PFSK-1 (cell line): ENCODE results near the gene USP35.

ENCODE experiments used
- FOXP2 ChIP-seq: optimal IDR thresholded peaks from 2 replicates; pipeline ENCODE3; 2011; ENCODE audit warnings: borderline replicate concordance, control low read depth, inconsistent platforms; ENCODE audit not compliant: insufficient read depth; ENCODE audit errors: extremely low read length, extremely low read depth
- POLR2AphosphoS5 ChIP-seq: IDR thresholded peaks from 2 replicates; pipeline ENCODE4 v1.6.1; 2012; ENCODE audit warnings: low read depth, mild to moderate bottlenecking, control low read depth, low read length, moderate library complexity
- SIN3A ChIP-seq: IDR thresholded peaks from 2 replicates; pipeline ENCODE4 v1.6.1; 2012; ENCODE audit warnings: mild to moderate bottlenecking, low read length, moderate library complexity, borderline replicate concordance; ENCODE audit not compliant: insufficient read depth
- TAF1 ChIP-seq: IDR thresholded peaks from 2 replicates; pipeline ENCODE4 v1.6.1; 2012; ENCODE audit warnings: low read length, control low read depth, borderline replicate concordance; ENCODE audit not compliant: insufficient read depth
- TF ChIP-seq, protein P1 (sequence below), 2 experiments: IDR thresholded peaks; 2 replicates each; pipeline versions ENCODE4 v1.6.1 to v1.8.0; 2011 to 2012; ENCODE audit warnings: low read depth in 2 of 2, low read length in 2 of 2, control low read depth in 1 of 2, inconsistent platforms in 1 of 2, mild to moderate bottlenecking in 1 of 2, moderate library complexity in 1 of 2; ENCODE audit not compliant: insufficient read depth in 1 of 2

The USP35 gene

DNA sequence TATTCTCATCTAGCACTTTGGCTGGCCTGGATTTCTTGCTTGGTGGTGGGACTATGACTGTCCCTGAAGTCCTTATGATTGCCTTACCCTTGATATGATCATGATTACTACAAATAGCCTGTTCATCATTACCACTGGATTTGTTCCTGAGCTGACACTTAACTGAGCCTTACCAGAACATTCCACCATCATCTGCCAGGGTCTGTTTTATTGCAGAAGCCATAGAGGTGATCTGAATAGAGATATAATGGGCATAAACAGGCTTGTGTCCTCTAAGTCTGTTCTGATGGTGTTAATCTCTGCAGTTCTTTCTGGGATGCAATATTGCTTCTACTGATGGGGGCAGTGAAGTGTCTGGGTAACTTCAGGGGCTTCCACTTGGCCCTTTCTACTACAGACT is 36.9 kb upstream of the USP35 start:
- TF ChIP-seq FOXP2 = no peak
- TF ChIP-seq SIN3A = no peak
- TF ChIP-seq TAF1 = no peak

DNA sequence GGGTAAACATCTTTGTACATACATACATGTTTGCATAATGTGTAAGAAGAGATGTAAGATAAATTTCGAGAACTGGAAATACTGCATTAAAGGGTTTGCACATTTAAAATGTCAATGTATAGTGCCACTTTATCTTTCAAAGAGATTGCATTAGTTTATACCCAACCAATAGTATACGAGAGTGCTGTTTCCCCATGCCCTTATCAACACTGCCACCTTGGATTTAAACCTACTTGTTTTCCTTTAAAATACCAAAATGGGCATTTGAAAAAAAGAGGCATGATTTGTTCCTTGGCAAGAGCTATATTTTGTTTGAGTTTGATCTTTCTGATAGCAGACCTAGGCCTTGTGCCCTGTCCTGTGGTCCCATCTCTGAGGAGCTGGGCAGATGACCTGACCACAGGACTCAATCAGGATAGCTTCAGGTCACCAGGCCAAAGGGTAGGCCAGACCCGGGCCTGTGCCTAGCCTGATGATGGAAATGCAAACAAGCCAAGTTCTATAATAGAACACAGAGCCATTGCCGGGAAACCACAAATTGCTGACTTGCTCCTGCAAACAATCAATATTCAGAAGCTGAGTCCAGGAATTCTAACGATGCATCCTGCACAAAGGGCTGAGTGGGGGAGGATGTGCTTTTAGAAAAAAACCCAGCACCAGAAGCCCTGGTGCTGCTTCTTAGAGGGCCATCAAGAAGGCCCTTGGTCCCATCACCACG is 32.4 kb upstream of the USP35 start:
- TF ChIP-seq POLR2AphosphoS5 = no peak
- TF ChIP-seq FOXP2 = no peak
- no peak for TF ChIP-seq SIN3A
- TF ChIP-seq, protein P1, sequence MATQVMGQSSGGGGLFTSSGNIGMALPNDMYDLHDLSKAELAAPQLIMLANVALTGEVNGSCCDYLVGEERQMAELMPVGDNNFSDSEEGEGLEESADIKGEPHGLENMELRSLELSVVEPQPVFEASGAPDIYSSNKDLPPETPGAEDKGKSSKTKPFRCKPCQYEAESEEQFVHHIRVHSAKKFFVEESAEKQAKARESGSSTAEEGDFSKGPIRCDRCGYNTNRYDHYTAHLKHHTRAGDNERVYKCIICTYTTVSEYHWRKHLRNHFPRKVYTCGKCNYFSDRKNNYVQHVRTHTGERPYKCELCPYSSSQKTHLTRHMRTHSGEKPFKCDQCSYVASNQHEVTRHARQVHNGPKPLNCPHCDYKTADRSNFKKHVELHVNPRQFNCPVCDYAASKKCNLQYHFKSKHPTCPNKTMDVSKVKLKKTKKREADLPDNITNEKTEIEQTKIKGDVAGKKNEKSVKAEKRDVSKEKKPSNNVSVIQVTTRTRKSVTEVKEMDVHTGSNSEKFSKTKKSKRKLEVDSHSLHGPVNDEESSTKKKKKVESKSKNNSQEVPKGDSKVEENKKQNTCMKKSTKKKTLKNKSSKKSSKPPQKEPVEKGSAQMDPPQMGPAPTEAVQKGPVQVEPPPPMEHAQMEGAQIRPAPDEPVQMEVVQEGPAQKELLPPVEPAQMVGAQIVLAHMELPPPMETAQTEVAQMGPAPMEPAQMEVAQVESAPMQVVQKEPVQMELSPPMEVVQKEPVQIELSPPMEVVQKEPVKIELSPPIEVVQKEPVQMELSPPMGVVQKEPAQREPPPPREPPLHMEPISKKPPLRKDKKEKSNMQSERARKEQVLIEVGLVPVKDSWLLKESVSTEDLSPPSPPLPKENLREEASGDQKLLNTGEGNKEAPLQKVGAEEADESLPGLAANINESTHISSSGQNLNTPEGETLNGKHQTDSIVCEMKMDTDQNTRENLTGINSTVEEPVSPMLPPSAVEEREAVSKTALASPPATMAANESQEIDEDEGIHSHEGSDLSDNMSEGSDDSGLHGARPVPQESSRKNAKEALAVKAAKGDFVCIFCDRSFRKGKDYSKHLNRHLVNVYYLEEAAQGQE (IDR thresholded peaks at IDR 0.05; ENCODE audit: insufficient read depth in 1 of 2, low read depth in 2 of 2, low read length in 2 of 2) = no peak
- no peak for TF ChIP-seq TAF1

DNA sequence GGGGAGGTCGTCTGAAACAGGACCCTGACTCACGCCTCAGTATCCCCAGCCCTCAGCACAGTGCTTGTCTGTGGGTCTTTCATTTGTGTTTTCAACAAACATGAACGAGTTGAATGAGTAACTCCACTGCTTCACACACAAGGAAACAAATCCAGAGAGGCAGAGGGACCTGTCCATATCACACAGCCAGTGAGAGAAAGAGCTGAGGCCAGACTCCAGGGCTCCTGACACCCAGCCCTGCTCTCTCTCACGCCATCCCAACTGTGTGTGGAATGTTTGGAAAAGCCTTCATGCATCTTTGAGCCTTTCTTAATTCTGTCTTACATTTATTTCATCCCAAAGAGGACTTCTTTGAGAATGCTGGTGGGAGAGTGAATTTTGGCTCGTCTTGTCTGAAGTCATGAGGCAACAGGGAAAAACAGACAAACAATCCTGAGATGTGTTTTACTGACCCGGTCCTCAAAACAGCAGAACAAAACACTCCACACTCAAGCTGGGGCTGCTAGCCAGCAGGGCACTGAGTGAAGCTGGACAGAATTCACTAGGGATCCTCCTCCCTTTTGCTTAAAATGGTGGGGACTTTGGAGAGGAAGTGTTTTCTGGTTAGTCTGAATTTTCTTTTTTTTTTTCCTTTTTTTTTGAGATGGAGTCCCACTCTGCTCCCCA is 29.6 kb upstream of the USP35 start:
- TF ChIP-seq SIN3A (no peak), POLR2AphosphoS5 (no peak), FOXP2 (no peak), TAF1 (no peak)
- TF ChIP-seq, protein P1 (IDR thresholded peaks at IDR 0.05; ENCODE audit: insufficient read depth in 1 of 2, low read depth in 2 of 2, low read length in 2 of 2) = no peak

DNA sequence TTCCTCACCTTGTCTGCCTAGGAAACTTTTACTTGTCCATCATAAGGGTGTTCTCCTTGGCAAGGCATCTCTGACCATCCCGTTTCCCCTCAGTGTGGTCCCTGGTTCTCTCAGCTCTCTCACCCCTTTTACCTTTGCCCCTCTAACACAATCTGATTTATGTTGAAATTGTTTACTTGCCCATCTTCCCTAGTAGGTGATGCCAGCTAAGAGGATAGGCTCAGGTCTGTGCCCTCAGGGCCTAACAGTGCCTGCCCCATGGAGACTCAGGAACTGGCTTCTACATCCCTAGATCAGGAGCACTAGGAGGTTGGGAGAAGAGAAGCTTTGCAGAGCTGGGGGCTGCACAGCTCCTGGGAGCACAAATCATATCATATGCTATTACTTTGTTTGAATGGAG is 28.2 kb upstream of the USP35 start:
- TF ChIP-seq TAF1 (no peak), FOXP2 (no peak), SIN3A (no peak), POLR2AphosphoS5 (no peak)
- TF ChIP-seq, protein P1 (IDR thresholded peaks at IDR 0.05; ENCODE audit: insufficient read depth in 1 of 2, low read depth in 2 of 2, low read length in 2 of 2) = no peak

DNA sequence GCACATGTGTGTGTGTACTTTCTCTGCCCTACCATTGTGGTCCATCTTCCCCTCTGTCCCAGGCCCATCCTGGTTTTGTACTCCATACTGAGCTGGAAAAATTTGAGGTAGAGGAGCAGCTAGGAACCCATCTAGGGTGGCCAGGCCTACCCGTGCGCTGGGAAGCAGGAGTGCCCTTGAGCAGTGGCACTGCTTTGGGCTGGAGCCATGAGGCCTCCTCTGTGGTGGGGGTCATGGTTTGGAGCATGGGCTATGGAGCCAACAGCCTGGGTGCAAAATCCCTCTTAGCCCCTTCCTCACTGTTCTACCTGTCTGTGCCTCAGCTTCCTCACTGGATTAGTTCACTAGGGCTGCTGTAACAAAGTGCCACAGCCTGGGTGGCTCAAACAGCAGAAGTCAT is 27.4 kb upstream of the USP35 start:
- TF ChIP-seq, protein P1 (IDR thresholded peaks at IDR 0.05; ENCODE audit: insufficient read depth in 1 of 2, low read depth in 2 of 2, low read length in 2 of 2) = no peak
- TF ChIP-seq POLR2AphosphoS5 (no peak), SIN3A (no peak), FOXP2 (no peak), TAF1 (no peak)
